GM12874 (cell line): ENCODE results near the gene PEX26.

ENCODE experiments used
- CTCF ChIP-seq: IDR thresholded peaks from 2 replicates; pipeline ENCODE4 v1.5.1; 2011; ENCODE audit warnings: low read depth, mild to moderate bottlenecking, control low read depth, low read length, moderate library complexity; ENCODE audit not compliant: insufficient read depth

The PEX26 gene

GRCh38 chr22:18073467-18073866 lies 4.3 kb upstream of the PEX26 start:
- TF ChIP-seq CTCF, result no peak

GRCh38 chr22:18075101-18075719 lies 2.6 kb upstream of the PEX26 start:
- no peak for TF ChIP-seq CTCF

- peak; percentile 58; the same call in 1 of the 2 replicates for TF ChIP-seq CTCF
Measured at GRCh38 chr22:18075720-18076497, 1.9 kb upstream of the PEX26 start.

- no peak for TF ChIP-seq CTCF
Measured at GRCh38 chr22:18077087-18077638, 627 bp upstream of the PEX26 start.

- no peak for TF ChIP-seq CTCF
Measured at GRCh38 chr22:18078329-18079041, 695 bp downstream of the PEX26 start.

- TF ChIP-seq CTCF, result no peak
Measured at GRCh38 chr22:18079706-18080233, 2.0 kb downstream of the PEX26 start.

- no peak for TF ChIP-seq CTCF
Measured at GRCh38 chr22:18081416-18081815, 3.6 kb downstream of the PEX26 start.
